ENCODE data around the gene SLC35D1.

SLC35D1 gene

GRCh38 chr1:67019600-67020136 lies 34.3 kb downstream of the SLC35D1 start:
- H3K9me3 ChIP-seq (ENCODE audit: control insufficient read depth, low read length), result no peaks in the 10 kb centered on the region
- no peak overlapping the region for H3K4me3 ChIP-seq (ENCODE audit: insufficient read depth, low read depth, low read length)
- H3K27me3 ChIP-seq (ENCODE audit: control insufficient read depth, insufficient read depth, low read length, poor library complexity, severe bottlenecking), result no peaks in the 10 kb centered on the region
- H3K27ac ChIP-seq (ENCODE audit: insufficient read depth, low read depth, low read length, poor library complexity, severe bottlenecking), result no peak overlapping the region
- H3K4me1 ChIP-seq (ENCODE audit: control insufficient read depth, insufficient read depth, low read length), result no peaks in the 10 kb centered on the region
- no peaks in the 10 kb centered on the region for H3K36me3 ChIP-seq (ENCODE audit: control insufficient read depth, insufficient read depth, low read length)
- WGBS, 2 experiments, result 12% methylated on average over 1 of the region's 1 CpG

DNA sequence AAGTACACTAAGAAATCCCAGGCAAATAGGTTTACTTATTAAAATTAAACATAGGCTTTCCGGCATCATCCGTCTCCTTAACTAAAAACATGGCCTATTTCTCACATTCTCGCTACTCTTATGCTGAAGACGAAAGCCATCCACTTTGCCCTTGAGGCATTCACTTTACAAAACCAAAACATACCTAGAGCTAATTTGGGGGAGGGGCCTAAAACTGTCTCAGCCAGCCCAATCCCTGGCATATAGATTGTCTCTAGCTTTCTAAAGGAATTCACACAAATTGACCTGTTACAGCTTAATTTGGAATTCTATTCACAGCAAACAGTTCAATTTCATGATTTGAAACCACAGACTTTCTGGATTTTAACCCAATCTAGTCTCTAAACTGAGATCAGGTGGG lies 34.8 kb downstream of the SLC35D1 start:
- Histone ChIP-seq H3K9me3 (ENCODE audit: control insufficient read depth, low read length) (no peaks in the 10 kb centered on the region), H3K27ac (ENCODE audit: insufficient read depth, low read depth, low read length, poor library complexity, severe bottlenecking) (no peak overlapping the region), H3K27me3 (ENCODE audit: control insufficient read depth, insufficient read depth, low read length, poor library complexity, severe bottlenecking) (no peaks in the 10 kb centered on the region), H3K36me3 (ENCODE audit: control insufficient read depth, insufficient read depth, low read length) (no peaks in the 10 kb centered on the region), H3K4me3 (ENCODE audit: insufficient read depth, low read depth, low read length) (no peak overlapping the region), H3K4me1 (ENCODE audit: control insufficient read depth, insufficient read depth, low read length) (no peaks in the 10 kb centered on the region)
- 90 to 94% methylated on average over 4 of the region's 4 CpGs for WGBS, 2 experiments

- H3K4me3 ChIP-seq (ENCODE audit: insufficient read depth, low read depth, low read length), result no peak overlapping the region
- H3K27me3 ChIP-seq (ENCODE audit: control insufficient read depth, insufficient read depth, low read length, poor library complexity, severe bottlenecking), result no peaks in the 10 kb centered on the region
- no peaks in the 10 kb centered on the region for H3K36me3 ChIP-seq (ENCODE audit: control insufficient read depth, insufficient read depth, low read length)
- peak overlapping the region; percentile 19 for H3K27ac ChIP-seq (ENCODE audit: insufficient read depth, low read depth, low read length, poor library complexity, severe bottlenecking)
- 58 to 76% methylated on average over 2 of the region's 2 CpGs for WGBS, 2 experiments
- no peaks in the 10 kb centered on the region for H3K4me1 ChIP-seq (ENCODE audit: control insufficient read depth, insufficient read depth, low read length)
- H3K9me3 ChIP-seq (ENCODE audit: control insufficient read depth, low read length), result no peaks in the 10 kb centered on the region
These were observed 35.4 kb downstream of the SLC35D1 start for GRCh38 chr1:67018574-67018973.

DNA sequence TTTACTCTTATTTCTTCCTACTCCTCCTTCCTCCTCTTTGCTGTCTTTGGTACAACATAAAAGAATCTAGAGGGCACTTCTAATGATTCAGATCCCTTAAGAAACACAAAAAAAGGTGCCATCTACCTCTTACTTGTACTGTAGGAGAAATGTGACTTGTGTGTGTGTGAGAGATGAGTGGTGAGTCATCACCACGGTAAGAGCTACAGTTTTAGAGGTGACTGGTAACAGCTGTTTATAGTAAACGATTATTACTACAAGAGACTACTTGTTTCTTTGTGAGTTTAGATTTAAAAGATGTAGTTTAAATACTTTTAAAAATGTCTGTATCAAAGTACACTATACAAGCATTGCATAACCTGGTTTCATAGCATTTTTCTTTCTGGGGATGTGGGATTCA lies 40.4 kb downstream of the SLC35D1 start:
- H3K27me3 ChIP-seq (ENCODE audit: control insufficient read depth, insufficient read depth, low read length, poor library complexity, severe bottlenecking), result no peaks in the 10 kb centered on the region
- no peaks in the 10 kb centered on the region for H3K9me3 ChIP-seq (ENCODE audit: control insufficient read depth, low read length)
- H3K36me3 ChIP-seq (ENCODE audit: control insufficient read depth, insufficient read depth, low read length), result no peaks in the 10 kb centered on the region
- H3K4me3 ChIP-seq (ENCODE audit: insufficient read depth, low read depth, low read length), result no peak overlapping the region
- no peaks in the 10 kb centered on the region for H3K4me1 ChIP-seq (ENCODE audit: control insufficient read depth, insufficient read depth, low read length)
- H3K27ac ChIP-seq (ENCODE audit: insufficient read depth, low read depth, low read length, poor library complexity, severe bottlenecking), result no peak overlapping the region
- WGBS, 2 experiments, result 82 to 93% methylated on average over 2 of the region's 2 CpGs

GRCh38 chr1:67009792-67010191 lies 44.2 kb downstream of the SLC35D1 start:
- Histone ChIP-seq H3K27ac (ENCODE audit: insufficient read depth, low read depth, low read length, poor library complexity, severe bottlenecking) (no peak overlapping the region), H3K4me1 (ENCODE audit: control insufficient read depth, insufficient read depth, low read length) (no peaks in the 10 kb centered on the region), H3K27me3 (ENCODE audit: control insufficient read depth, insufficient read depth, low read length, poor library complexity, severe bottlenecking) (no peaks in the 10 kb centered on the region), H3K9me3 (ENCODE audit: control insufficient read depth, low read length) (no peaks in the 10 kb centered on the region), H3K36me3 (ENCODE audit: control insufficient read depth, insufficient read depth, low read length) (no peaks in the 10 kb centered on the region), H3K4me3 (ENCODE audit: insufficient read depth, low read depth, low read length) (no peak overlapping the region)
- 82 to 85% methylated on average over 3 of the region's 3 CpGs for WGBS, 2 experiments

- no peaks in the 10 kb centered on the region for H3K4me1 ChIP-seq (ENCODE audit: control insufficient read depth, insufficient read depth, low read length)
- H3K27ac ChIP-seq (ENCODE audit: insufficient read depth, low read depth, low read length, poor library complexity, severe bottlenecking), result no peak overlapping the region
- 82% methylated on average over 8 of the region's 8 CpGs for WGBS, 2 experiments
- no peaks in the 10 kb centered on the region for H3K36me3 ChIP-seq (ENCODE audit: control insufficient read depth, insufficient read depth, low read length)
- no peaks in the 10 kb centered on the region for H3K9me3 ChIP-seq (ENCODE audit: control insufficient read depth, low read length)
- H3K4me3 ChIP-seq (ENCODE audit: insufficient read depth, low read depth, low read length), result no peak overlapping the region
- H3K27me3 ChIP-seq (ENCODE audit: control insufficient read depth, insufficient read depth, low read length, poor library complexity, severe bottlenecking), result no peaks in the 10 kb centered on the region
These were observed 48.9 kb downstream of the SLC35D1 start for GRCh38 chr1:67005068-67005467.

DNA sequence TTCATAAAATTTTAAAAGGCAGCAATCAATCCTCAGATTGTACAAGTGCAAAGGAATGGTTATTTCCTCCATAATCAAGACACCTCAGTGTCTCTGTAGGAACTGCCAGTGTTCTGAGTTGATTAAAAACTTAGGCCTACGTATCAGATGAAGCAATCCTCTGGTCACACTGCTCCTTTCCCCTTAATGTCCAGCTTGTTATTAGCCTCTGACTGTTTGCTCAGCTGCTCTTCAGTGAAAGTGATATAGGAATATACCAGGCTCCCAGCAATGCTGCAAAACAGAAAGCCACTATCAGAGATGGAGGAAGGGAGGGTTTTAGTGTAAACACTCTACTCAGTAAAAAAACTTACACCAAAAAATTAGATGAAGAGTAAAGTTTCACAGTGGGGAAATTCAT lies 49.8 kb downstream of the SLC35D1 start:
- Histone ChIP-seq H3K36me3 (ENCODE audit: control insufficient read depth, insufficient read depth, low read length) (no peaks in the 10 kb centered on the region), H3K4me3 (ENCODE audit: insufficient read depth, low read depth, low read length) (no peak overlapping the region), H3K27me3 (ENCODE audit: control insufficient read depth, insufficient read depth, low read length, poor library complexity, severe bottlenecking) (no peaks in the 10 kb centered on the region), H3K9me3 (ENCODE audit: control insufficient read depth, low read length) (no peaks in the 10 kb centered on the region), H3K27ac (ENCODE audit: insufficient read depth, low read depth, low read length, poor library complexity, severe bottlenecking) (no peak overlapping the region), H3K4me1 (ENCODE audit: control insufficient read depth, insufficient read depth, low read length) (no peaks in the 10 kb centered on the region)
- WGBS, 2 experiments, result 94 to 100% methylated on average over 1 of the region's 1 CpG

- WGBS, 2 experiments, result 94 to 95% methylated on average over 4 to 5 of the region's 5 CpGs
These were observed 52.1 kb downstream of the SLC35D1 start for GRCh38 chr1:67001682-67002425.

GRCh38 chr1:66999640-67000400 lies 54.1 kb downstream of the SLC35D1 start:
- H3K27ac ChIP-seq (ENCODE audit: insufficient read depth, low read depth, low read length, poor library complexity, severe bottlenecking), result no peak overlapping the region
- WGBS, 2 experiments, result 82 to 89% methylated on average over 6 to 7 of the region's 7 CpGs

More at GRCh38 chr1:67001682-67002425, 52.1 kb downstream of the SLC35D1 start:
- Histone ChIP-seq H3K27me3 (ENCODE audit: control insufficient read depth, insufficient read depth, low read length, poor library complexity, severe bottlenecking) (no peaks in the 10 kb centered on the region), H3K4me1 (ENCODE audit: control insufficient read depth, insufficient read depth, low read length) (no peaks in the 10 kb centered on the region), H3K4me3 (ENCODE audit: insufficient read depth, low read depth, low read length) (no peak overlapping the region), H3K27ac (ENCODE audit: insufficient read depth, low read depth, low read length, poor library complexity, severe bottlenecking) (no peak overlapping the region), H3K9me3 (ENCODE audit: control insufficient read depth, low read length) (no peaks in the 10 kb centered on the region), H3K36me3 (ENCODE audit: control insufficient read depth, insufficient read depth, low read length) (no peaks in the 10 kb centered on the region)

GRCh38 chr1:66998972-66999371 lies 55.0 kb downstream of the SLC35D1 start:
- Histone ChIP-seq H3K9me3 (ENCODE audit: control insufficient read depth, low read length) (no peaks in the 10 kb centered on the region), H3K4me1 (ENCODE audit: control insufficient read depth, insufficient read depth, low read length) (no peaks in the 10 kb centered on the region), H3K4me3 (ENCODE audit: insufficient read depth, low read depth, low read length) (no peak overlapping the region), H3K27me3 (ENCODE audit: control insufficient read depth, insufficient read depth, low read length, poor library complexity, severe bottlenecking) (no peaks in the 10 kb centered on the region), H3K36me3 (ENCODE audit: control insufficient read depth, insufficient read depth, low read length) (no peaks in the 10 kb centered on the region), H3K27ac (ENCODE audit: insufficient read depth, low read depth, low read length, poor library complexity, severe bottlenecking) (no peak overlapping the region)

More at GRCh38 chr1:66999640-67000400, 54.1 kb downstream of the SLC35D1 start:
- H3K4me1 ChIP-seq (ENCODE audit: control insufficient read depth, insufficient read depth, low read length), result no peaks in the 10 kb centered on the region
- H3K27me3 ChIP-seq (ENCODE audit: control insufficient read depth, insufficient read depth, low read length, poor library complexity, severe bottlenecking), result no peaks in the 10 kb centered on the region
- no peaks in the 10 kb centered on the region for H3K36me3 ChIP-seq (ENCODE audit: control insufficient read depth, insufficient read depth, low read length)
- H3K9me3 ChIP-seq (ENCODE audit: control insufficient read depth, low read length), result no peaks in the 10 kb centered on the region
- H3K4me3 ChIP-seq (ENCODE audit: insufficient read depth, low read depth, low read length), result no peak overlapping the region
